Prostate gland (tissue), 2 donors: ENCODE results near the gene TRMU. TPM values are rescaled to one million over a fixed set of nuclear protein-coding genes. Genes with fewer than 3 reads are reported as not detected.

Source experiments
- DNase-seq: peaks from one replicate; pipeline ENCODE4 v3.0.0-alpha.2; 2019; ENCODE audit warnings: low spot score
- H3K27ac ChIP-seq, 2 donors: fragments of 200-600 bp; sonication (generic); 2 replicates each; pipeline ENCODE4 v1.5.1; 2017 to 2019
- H3K27me3 ChIP-seq: fragments of 200-600 bp; sonication (generic); replicated peaks from 2 replicates; pipeline ENCODE4 v1.5.1; 2019; ENCODE audit not compliant: insufficient read depth
- H3K36me3 ChIP-seq, 2 donors: fragments of 200-600 bp; sonication (generic); 1 replicate in 1 of 2; 2 replicates in 1 of 2; pipeline versions ENCODE4 v1.5.1 to v1.8.1; 2017 to 2019
- H3K4me1 ChIP-seq: fragments of 200-600 bp; sonication (generic); replicated peaks from 2 replicates; pipeline ENCODE4 v1.5.1; 2019
- H3K4me3 ChIP-seq, 2 donors: fragments of 200-600 bp; sonication (generic); 2 replicates each; pipeline ENCODE4 v1.5.1; 2017 to 2019
- H3K9me3 ChIP-seq: fragments of 200-600 bp; sonication (generic); 2 replicates; pipeline ENCODE4 v1.5.1; 2017
- CTCF ChIP-seq, 4 experiments: fragments of 200-600 bp in 2 of 4; fragments of 450-650 bp in 2 of 4; sonication (generic) in 2 of 4; IDR thresholded peaks; 1 replicate in 3 of 4; 2 replicates in 1 of 4; pipeline ENCODE4 v1.5.1; 2016 to 2019; ENCODE audit warnings: antibody characterized with exemption in 4 of 4, mild to moderate bottlenecking in 2 of 4, moderate library complexity in 2 of 4
- POLR2A ChIP-seq: fragments of 450-650 bp; IDR thresholded peaks from one replicate; pipeline ENCODE4 v1.6.1; 2016; ENCODE audit warnings: antibody characterized with exemption, mild to moderate bottlenecking
- POLR2AphosphoS5 ChIP-seq: sonication (generic); formaldehyde crosslinking; IDR thresholded peaks from one replicate; pipeline ENCODE4 v1.6.1; 2017; ENCODE audit warnings: antibody characterized with exemption
- WGBS: methylation state at CpG from one replicate; pipeline ENCODE4 v1.1.5; 2018; 5-methylcytosine and 5-hydroxymethylcytosine counted together
- intact Hi-C: fragments of 100-400 bp; cut with DNase I; formaldehyde crosslinking; loops from one replicate; pipeline ENCODE4 v1.14.2; 2022
- total RNA-seq, 2 donors: library from RNA; depleted of rRNA; stranded (reverse); fragments of >200 nt; gene quantifications; one replicate each; pipeline ENCODE4 v1.1.0, GENCODE V29; 2016

The TRMU gene
- total RNA-seq, 2 donors from 2014 or later, result 35.1 to 52.9 TPM

- Histone ChIP-seq H3K4me1 (no peaks in the 10 kb centered on the region), H3K9me3 (no peaks in the 10 kb centered on the region), H3K27me3 (no peaks in the 10 kb centered on the region), H3K36me3 (no peaks in the 10 kb centered on the region), H3K4me3 (no peak overlapping the region), H3K27ac (no peak overlapping the region)
- WGBS, result 98% methylated on average over 10 of the region's 10 CpGs
- DNase-seq, result no peak
- TF ChIP-seq CTCF (IDR thresholded peaks at IDR 0.05), result no peak
- TF ChIP-seq POLR2A, result no peak
- TF ChIP-seq POLR2AphosphoS5, result no peak
- intact Hi-C loops, result no loop called here
These were observed 16.2 kb upstream of the TRMU start for GRCh38 chr22:46319319-46319718.

- no peaks in the 10 kb centered on the region for H3K9me3 ChIP-seq
- H3K4me1 ChIP-seq, result no peaks in the 10 kb centered on the region
- WGBS, result 91% methylated on average over 14 of the region's 14 CpGs
- intact Hi-C loops, result no loop called here
- no peak for TF ChIP-seq POLR2AphosphoS5
- TF ChIP-seq CTCF (IDR thresholded peaks at IDR 0.05), result no peak
- no peak for TF ChIP-seq POLR2A
- no peak overlapping the region for H3K27ac ChIP-seq
- no peaks in the 10 kb centered on the region for H3K36me3 ChIP-seq
- no peaks in the 10 kb centered on the region for H3K27me3 ChIP-seq
- no peak for DNase-seq
- H3K4me3 ChIP-seq, result no peak overlapping the region
These were observed 15.3 kb upstream of the TRMU start for GRCh38 chr22:46320166-46320710.

GRCh38 chr22:46320716-46321386 lies 14.7 kb upstream of the TRMU start:
- intact Hi-C loops, result no loop called here
- Histone ChIP-seq H3K4me3 (no peak overlapping the region), H3K4me1 (no peaks in the 10 kb centered on the region), H3K36me3 (no peaks in the 10 kb centered on the region), H3K27me3 (no peaks in the 10 kb centered on the region), H3K27ac (no peak overlapping the region), H3K9me3 (no peaks in the 10 kb centered on the region)
- TF ChIP-seq CTCF (IDR thresholded peaks at IDR 0.05), result no peak
- no peak for TF ChIP-seq POLR2A
- no peak for TF ChIP-seq POLR2AphosphoS5
- no peak for DNase-seq
- 93% methylated on average over 20 of the region's 20 CpGs for WGBS

- H3K27me3 ChIP-seq, result no peaks in the 10 kb centered on the region
- no peak overlapping the region for H3K4me3 ChIP-seq
- H3K4me1 ChIP-seq, result no peaks in the 10 kb centered on the region
- intact Hi-C loops, result no loop called here
- H3K36me3 ChIP-seq, result no peaks in the 10 kb centered on the region
- no peak overlapping the region for H3K27ac ChIP-seq
- no peak for DNase-seq
- H3K9me3 ChIP-seq, result no peaks in the 10 kb centered on the region
- 95% methylated on average over 15 of the region's 15 CpGs for WGBS
- TF ChIP-seq POLR2A, result no peak
- TF ChIP-seq POLR2AphosphoS5, result no peak
These were observed 12.8 kb upstream of the TRMU start for GRCh38 chr22:46322711-46323110.

- Histone ChIP-seq H3K4me1 (no peaks in the 10 kb centered on the region), H3K27ac (no peak overlapping the region), H3K27me3 (no peaks in the 10 kb centered on the region), H3K36me3 (no peaks in the 10 kb centered on the region), H3K4me3 (no peak overlapping the region), H3K9me3 (no peaks in the 10 kb centered on the region)
- WGBS, result 97% methylated on average over 19 of the region's 19 CpGs
- no peak for DNase-seq
- intact Hi-C loops, result no loop called here
- TF ChIP-seq POLR2A (no peak), CTCF (IDR thresholded peaks at IDR 0.05) (no peak), POLR2AphosphoS5 (no peak)
These were observed 12.4 kb upstream of the TRMU start for GRCh38 chr22:46323162-46323561.
